NCI-H774 (cell line): ENCODE data around the gene NCBP2L.

Experiments
- DNase-seq: peaks from one replicate; lab custom pipeline; 2025; lab: John Stamatoyannopoulos, UW

The NCBP2L gene

GRCh38 chrX:107777536-107777832 is at the start of gene NCBP2L:
Gene NCBP2L, plus strand, starts transcription at chrX:107777733. Its CDS starts 16,488 bp downstream, at chrX:107794221.
- DNase-seq, result no peak

- peak; percentile 63 for DNase-seq
These were observed 49.0 kb upstream of the NCBP2L start for GRCh38 chrX:107728371-107729099.

GRCh38 chrX:107729558-107730297 is 47.8 kb upstream of the NCBP2L start:
- no peak for DNase-seq

GRCh38 chrX:107730298-107730655 is 47.3 kb upstream of the NCBP2L start:
- no peak for DNase-seq

GRCh38 chrX:107730991-107731766 is 46.4 kb upstream of the NCBP2L start:
- DNase-seq, result no peak

GRCh38 chrX:107731831-107732502 is 45.6 kb upstream of the NCBP2L start:
- no peak for DNase-seq

GRCh38 chrX:107733686-107734085 is 43.8 kb upstream of the NCBP2L start:
- DNase-seq, result no peak

GRCh38 chrX:107734646-107735045 is 42.9 kb upstream of the NCBP2L start:
- DNase-seq, result no peak

GRCh38 chrX:107736781-107737531 is 40.6 kb upstream of the NCBP2L start:
- no peak for DNase-seq

GRCh38 chrX:107738272-107738671 is 39.3 kb upstream of the NCBP2L start:
- DNase-seq, result no peak

- no peak for DNase-seq
These were observed 38.8 kb upstream of the NCBP2L start for GRCh38 chrX:107738768-107739167.

- no peak for DNase-seq
These were observed 38.0 kb upstream of the NCBP2L start for GRCh38 chrX:107739541-107739940.

- no peak for DNase-seq
These were observed 36.1 kb upstream of the NCBP2L start for GRCh38 chrX:107741404-107741790.

- no peak for DNase-seq
These were observed 34.8 kb upstream of the NCBP2L start for GRCh38 chrX:107742700-107743191.

GRCh38 chrX:107743995-107744394 is 33.5 kb upstream of the NCBP2L start:
- DNase-seq, result no peak

- DNase-seq, result no peak
These were observed 32.7 kb upstream of the NCBP2L start for GRCh38 chrX:107744868-107745267.

GRCh38 chrX:107747596-107748161 is 29.9 kb upstream of the NCBP2L start:
- peak; percentile 55 for DNase-seq

GRCh38 chrX:107748506-107748905 is 29.0 kb upstream of the NCBP2L start:
- no peak for DNase-seq

- no peak for DNase-seq
These were observed 27.3 kb upstream of the NCBP2L start for GRCh38 chrX:107750263-107750662.

GRCh38 chrX:107750861-107751445 is 26.6 kb upstream of the NCBP2L start:
- no peak for DNase-seq

GRCh38 chrX:107752043-107752442 is 25.5 kb upstream of the NCBP2L start:
- no peak for DNase-seq
